GM23248 (cell line): ENCODE data around the gene WDR55. TPM values are rescaled to one million over a fixed set of nuclear protein-coding genes. Genes with fewer than 3 reads are reported as not detected.
"Not testable (repeated sequence)": the region's sequence is repeated elsewhere in the genome, so short reads cannot be mapped to it uniquely, and the experiment has no call there.

ENCODE experiments used
- DNase-seq: peaks from one replicate; pipeline ENCODE4 v3.0.0-alpha.2; 2015
- H2AFZ ChIP-seq: fragments of 200-600 bp; sonication (generic); 2 replicates; pipeline ENCODE4 v1.6.1; 2016; ENCODE audit warnings: antibody characterized with exemption
- H3F3A ChIP-seq: fragments of 200-600 bp; sonication (generic); 2 replicates; pipeline ENCODE4 v1.6.1; 2016; ENCODE audit warnings: mild to moderate bottlenecking, antibody characterized with exemption, mixed run types; ENCODE audit not compliant: insufficient read depth
- H3K27ac ChIP-seq: fragments of 200-600 bp; sonication (generic); 2 replicates; pipeline ENCODE4 v1.5.1; 2016; ENCODE audit warnings: mild to moderate bottlenecking
- H3K27me3 ChIP-seq: fragments of 200-600 bp; sonication (generic); replicated peaks from 2 replicates; pipeline ENCODE4 v1.6.1; 2016; ENCODE audit warnings: mild to moderate bottlenecking; ENCODE audit not compliant: insufficient read depth
- H3K36me3 ChIP-seq: fragments of 200-600 bp; sonication (generic); 2 replicates; pipeline ENCODE4 v1.6.1; 2016; ENCODE audit warnings: low read depth, mild to moderate bottlenecking
- H3K4me1 ChIP-seq: fragments of 200-600 bp; sonication (generic); 2 replicates; pipeline ENCODE4 v1.6.1; 2016; ENCODE audit warnings: mild to moderate bottlenecking; ENCODE audit not compliant: insufficient read depth
- H3K4me2 ChIP-seq: fragments of 200-600 bp; sonication (generic); one replicate; pipeline ENCODE4 v1.6.1; 2016; ENCODE audit warnings: mild to moderate bottlenecking; ENCODE audit not compliant: unreplicated experiment
- H3K4me3 ChIP-seq: fragments of 200-600 bp; sonication (generic); 2 replicates; pipeline ENCODE4 v1.5.1; 2016; ENCODE audit warnings: mild to moderate bottlenecking
- H3K79me2 ChIP-seq: fragments of 200-600 bp; sonication (generic); 2 replicates; pipeline ENCODE4 v1.6.1; 2016; ENCODE audit warnings: mild to moderate bottlenecking; ENCODE audit not compliant: insufficient read depth
- H3K9ac ChIP-seq: fragments of 200-600 bp; sonication (generic); 2 replicates; pipeline ENCODE4 v1.6.1; 2016; ENCODE audit warnings: mild to moderate bottlenecking
- H3K9me2 ChIP-seq: fragments of 200-600 bp; sonication (generic); 2 replicates; pipeline ENCODE4 v1.6.1; 2016; ENCODE audit warnings: mixed run types, mild to moderate bottlenecking, moderate library complexity; ENCODE audit not compliant: insufficient read depth
- H3K9me3 ChIP-seq: fragments of 200-600 bp; sonication (generic); one replicate; pipeline ENCODE4 v1.6.1; 2017; ENCODE audit warnings: low read depth
- H4K20me1 ChIP-seq: fragments of 200-600 bp; sonication (generic); 2 replicates; pipeline ENCODE4 v1.6.0; 2016; ENCODE audit not compliant: insufficient read depth
- EZH2 ChIP-seq: fragments of 200-600 bp; sonication (generic); IDR thresholded peaks from 2 replicates; pipeline ENCODE4 v1.6.1; 2018; ENCODE audit warnings: antibody characterized with exemption, mild to moderate bottlenecking; ENCODE audit not compliant: insufficient read depth, poor library complexity, severe bottlenecking
- EZH2phosphoT487 ChIP-seq: fragments of 200-600 bp; sonication (generic); IDR thresholded peaks from 2 replicates; pipeline ENCODE4 v1.6.1; 2018; ENCODE audit warnings: antibody characterized with exemption, moderate library complexity, mild to moderate bottlenecking, low read depth; ENCODE audit not compliant: insufficient read depth
- WGBS, 2 experiments: methylation state at CpG; one replicate each; pipeline ENCODE4 v1.1.6; 2015 to 2017; ENCODE audit warnings: low lambda C conversion rate in 2 of 2, low coverage in 1 of 2; ENCODE audit errors: missing lambda C conversion rate in 2 of 2; 5-methylcytosine and 5-hydroxymethylcytosine counted together
- in situ Hi-C: fragments of 300-500 bp; cut with MboI; formaldehyde crosslinking; loops from 2 replicates; pipeline ENCODE4 v1.15.0; 2020
- polyA plus RNA-seq: library from polyadenylated mRNA; unstranded; fragments of >200 nt; fragmentation: Nextera tagmentation; extraction: Ambion mirVana; gene quantifications from 2 replicates; pipeline ENCODE4 v1.2.1, GENCODE V29; 2016
- total RNA-seq: library from RNA; depleted of rRNA; stranded (reverse); fragments of >200 nt; shearing (Covaris generic); gene quantifications from 2 replicates; pipeline ENCODE4 v1.2.3, GENCODE V29; 2014; rRNA removed

The WDR55 gene, protein sequence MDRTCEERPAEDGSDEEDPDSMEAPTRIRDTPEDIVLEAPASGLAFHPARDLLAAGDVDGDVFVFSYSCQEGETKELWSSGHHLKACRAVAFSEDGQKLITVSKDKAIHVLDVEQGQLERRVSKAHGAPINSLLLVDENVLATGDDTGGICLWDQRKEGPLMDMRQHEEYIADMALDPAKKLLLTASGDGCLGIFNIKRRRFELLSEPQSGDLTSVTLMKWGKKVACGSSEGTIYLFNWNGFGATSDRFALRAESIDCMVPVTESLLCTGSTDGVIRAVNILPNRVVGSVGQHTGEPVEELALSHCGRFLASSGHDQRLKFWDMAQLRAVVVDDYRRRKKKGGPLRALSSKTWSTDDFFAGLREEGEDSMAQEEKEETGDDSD
- total RNA-seq = 17.5 and 19.6 TPM in 2 replicates
- 17.7 and 18.6 TPM in 2 replicates for polyA plus RNA-seq

DNA sequence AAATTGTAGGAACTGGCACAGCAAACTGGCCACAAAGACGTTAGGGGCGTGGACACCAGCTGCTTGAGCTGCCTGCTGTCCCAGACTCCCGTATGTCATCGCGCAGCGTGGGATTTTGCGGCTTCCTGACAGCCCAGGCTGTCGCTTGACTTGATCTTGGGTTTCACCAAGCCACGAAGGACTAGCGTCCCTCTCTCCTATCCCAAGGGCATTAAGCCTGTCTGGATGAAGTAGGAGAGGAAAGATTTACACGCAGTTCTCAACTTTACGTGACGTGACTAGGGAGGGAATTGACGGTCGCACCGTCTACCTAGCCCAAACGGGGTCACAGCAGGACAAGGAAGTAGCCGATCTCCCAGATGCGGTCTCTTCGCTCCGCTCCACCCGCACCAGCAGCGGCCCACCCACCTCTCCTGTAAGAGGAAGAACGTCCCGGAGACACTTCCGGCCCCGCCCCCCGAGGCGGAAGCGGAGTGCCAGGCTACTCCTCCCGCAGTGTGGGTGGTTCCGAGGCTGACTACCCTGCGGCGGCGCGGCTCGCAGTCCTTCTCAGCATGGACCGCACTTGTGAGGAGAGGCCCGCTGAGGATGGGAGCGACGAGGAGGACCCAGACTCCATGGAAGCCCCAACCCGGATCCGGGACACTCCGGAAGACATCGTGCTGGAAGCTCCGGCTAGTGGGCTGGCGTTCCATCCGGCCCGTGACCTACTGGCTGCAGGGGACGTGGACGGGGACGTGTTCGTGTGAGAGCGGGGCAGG is at the start of gene WDR55:
Gene WDR55 (plus strand): TSS at position 546 of the 761 bp plus-strand sequence. CDS start 9 bp downstream, at position 555.
- peak; percentile 98 for DNase-seq
- H3K4me2 ChIP-seq = peak within 1 kb of the TSS; percentile 90
- no peaks in the 10 kb centered on the region for H3K27me3 ChIP-seq
- peak within 1 kb of the TSS; percentile 85 for H2AFZ ChIP-seq
- H3K36me3 ChIP-seq = peaks cover 17% of the 10 kb centered on the region
- H3K9me3 ChIP-seq = no peaks in the 10 kb centered on the region
- peaks cover 45% of the 10 kb centered on the region for H3K79me2 ChIP-seq
- H3K9ac ChIP-seq = peak within 1 kb of the TSS; percentile 87
- peaks cover 36% of the 10 kb centered on the region for H3F3A ChIP-seq
- TF ChIP-seq EZH2phosphoT487 = no peak
- TF ChIP-seq EZH2 = no peak
- in situ Hi-C loops = no loop called here
- peaks cover 9% of the 10 kb centered on the region for H3K4me1 ChIP-seq
- 0 to 1% methylated on average over 46 to 52 of the region's 54 CpGs for whole genome bisulfite sequencing, 2 experiments
- H4K20me1 ChIP-seq = peaks cover 4% of the 10 kb centered on the region; the same call in 1 of the 2 replicates
- peak within 1 kb of the TSS; percentile 92 for H3K27ac ChIP-seq
- peak within 1 kb of the TSS; percentile 79 for H3K4me3 ChIP-seq
- no peaks in the 10 kb centered on the region for H3K9me2 ChIP-seq

DNA sequence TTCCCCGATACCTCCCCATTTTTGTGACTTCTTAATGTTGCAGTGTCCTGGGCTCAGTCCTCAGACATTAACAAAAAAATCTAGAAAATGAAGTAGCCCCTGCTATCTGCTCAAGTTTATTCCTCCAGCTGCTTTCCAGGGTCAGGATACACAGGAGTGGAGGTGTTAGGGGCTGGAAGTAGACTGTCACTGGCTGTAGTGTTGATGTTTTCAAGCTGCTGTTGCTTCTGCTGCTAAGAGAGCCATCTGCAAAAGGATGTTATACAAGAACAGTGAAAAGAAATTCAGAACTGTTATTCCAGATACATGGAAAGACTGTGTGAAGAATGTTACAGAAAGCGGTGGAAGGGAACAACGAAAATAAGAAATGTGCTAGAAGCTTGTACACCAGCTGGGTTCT is 42.4 kb upstream of the WDR55 start:
- no peak overlapping the region for H3K27ac ChIP-seq
- H2AFZ ChIP-seq = no peak overlapping the region
- H3K4me1 ChIP-seq = no peaks in the 10 kb centered on the region
- peaks cover 14% of the 10 kb centered on the region; the same call in 1 of the 2 replicates for H3K27me3 ChIP-seq
- H3K4me3 ChIP-seq = no peak overlapping the region
- no peaks in the 10 kb centered on the region for H3K36me3 ChIP-seq
- no peaks in the 10 kb centered on the region for H4K20me1 ChIP-seq
- H3K9ac ChIP-seq = no peak overlapping the region
- no peak for DNase-seq
- 76 to 78% methylated on average over 3 of the region's 3 CpGs for WGBS, 2 experiments
- no peaks in the 10 kb centered on the region for H3K9me2 ChIP-seq
- H3K79me2 ChIP-seq = no peaks in the 10 kb centered on the region
- no peak overlapping the region for H3K4me2 ChIP-seq
- H3F3A ChIP-seq = no peaks in the 10 kb centered on the region
- no peaks in the 10 kb centered on the region for H3K9me3 ChIP-seq
- in situ Hi-C loops = no loop called here
- TF ChIP-seq EZH2phosphoT487 (no peak), EZH2 (no peak)

DNA sequence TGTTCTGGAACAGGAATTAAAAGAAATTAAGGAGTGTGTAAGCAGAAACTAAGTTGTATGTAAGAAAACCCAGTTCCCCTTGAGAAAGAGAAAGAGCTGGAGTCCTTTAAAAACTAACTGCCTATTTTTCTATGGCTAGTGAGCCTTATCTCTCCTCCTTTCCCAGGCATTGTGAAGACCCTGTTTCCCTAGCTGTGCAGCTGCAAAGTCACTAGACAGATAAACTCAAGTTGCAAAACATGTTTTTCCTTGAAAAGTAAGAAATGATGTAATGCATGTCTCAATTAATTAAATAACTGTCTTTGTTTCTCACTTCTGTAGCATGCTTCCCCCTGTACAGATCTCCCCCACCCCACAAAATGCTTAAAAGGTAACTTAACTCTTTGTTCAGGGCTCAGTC is 41.6 kb upstream of the WDR55 start:
- H3K79me2 ChIP-seq, H2AFZ ChIP-seq, H3K4me3 ChIP-seq, H3K9me3 ChIP-seq, H3K27ac ChIP-seq, H3K9ac ChIP-seq, H4K20me1 ChIP-seq, H3K36me3 ChIP-seq, H3K9me2 ChIP-seq, DNase-seq, H3K4me2 ChIP-seq, H3K4me1 ChIP-seq, in situ Hi-C loops, H3F3A ChIP-seq: not testable (repeated sequence)
- peaks cover 14% of the 10 kb centered on the region; the same call in 1 of the 2 replicates for H3K27me3 ChIP-seq

DNA sequence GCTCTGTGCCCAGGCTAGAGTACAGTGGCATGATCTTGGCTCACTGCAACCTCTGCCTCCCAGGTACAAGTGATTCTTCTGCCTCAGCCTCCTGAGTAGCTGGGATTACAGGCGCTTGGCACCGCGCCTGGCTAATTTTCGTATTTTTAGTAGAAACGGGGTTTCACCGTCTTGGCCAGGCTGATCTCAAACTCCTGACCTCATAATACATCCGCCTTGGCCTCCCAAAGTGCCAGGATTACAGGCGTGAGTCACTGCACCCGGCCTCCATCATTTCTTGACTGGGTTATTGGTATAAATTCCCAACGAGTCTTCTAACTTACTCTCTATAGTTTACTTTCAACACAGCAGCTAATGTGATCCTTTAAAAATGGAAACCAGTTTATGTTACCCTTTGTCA is 39.8 kb upstream of the WDR55 start:
- H3K27me3 ChIP-seq, H3K27ac ChIP-seq, H4K20me1 ChIP-seq, H3K4me1 ChIP-seq, DNase-seq, H3K79me2 ChIP-seq, H2AFZ ChIP-seq, H3K4me2 ChIP-seq, H3K9me3 ChIP-seq, H3K9ac ChIP-seq, in situ Hi-C loops, H3K9me2 ChIP-seq, H3K4me3 ChIP-seq, H3K36me3 ChIP-seq, H3F3A ChIP-seq: not testable (repeated sequence)
- WGBS, 2 experiments = 82 to 86% methylated on average over 10 of the region's 10 CpGs
